NCI-H460 (cell line): ENCODE data around the gene TPCN2. TPM values are rescaled to one million over a fixed set of nuclear protein-coding genes. Genes with fewer than 3 reads are reported as not detected.

ENCODE experiments used
- DNase-seq: peaks from one replicate; pipeline ENCODE4 v3.0.0-alpha.2; 2016; ENCODE audit warnings: low read depth; ENCODE audit errors: extremely low read depth
- small RNA-seq, 2 experiments: library from RNA; depleted of rRNA; stranded (forward); fragments of <200 nt; gene quantifications; one replicate each; pipeline ENCODE3, GENCODE V24; 2014
- total RNA-seq: library from RNA; depleted of rRNA; stranded (reverse); fragments of >200 nt; shearing (Covaris generic); gene quantifications from 2 replicates; pipeline ENCODE4 v1.2.3, GENCODE V29; 2014; rRNA removed

Gene TPCN2
- total RNA-seq, 1 experiment from 2014 or later = 4.6 TPM

- no peak for DNase-seq
These were observed 130.2 kb downstream of the TPCN2 start for GRCh38 chr11:69178819-69179482.

- DNase-seq = no peak
These were observed 131.5 kb downstream of the TPCN2 start for GRCh38 chr11:69180226-69180625.

GRCh38 chr11:69180726-69181125 is 132.0 kb downstream of the TPCN2 start:
- DNase-seq = no peak

- no peak for DNase-seq
These were observed 134.9 kb downstream of the TPCN2 start for GRCh38 chr11:69183613-69184012.

Small RNA genes within 50 kb of the gene (small RNA-seq; reads per million reads assigned to genes)
- 0 to 0.18 reads per million in 2 experiments for gene MIR3164

Other genes with a start within 250 kb of the TPCN2 start
- gene CPT1A, start 207.0 kb upstream of the TPCN2 start, total RNA-seq = 19.3 and 19.7 TPM in 2 replicates
- gene MRPL21, start 145.1 kb upstream of the TPCN2 start, total RNA-seq = 106 and 115 TPM in 2 replicates
- gene IGHMBP2, start 145.0 kb upstream of the TPCN2 start, total RNA-seq = 7.0 and 8.3 TPM in 2 replicates
- not detected in 2 replicates for gene MRGPRD, start 67.9 kb upstream of the TPCN2 start, total RNA-seq
- gene MRGPRF, start 35.7 kb upstream of the TPCN2 start, total RNA-seq = 0.43 TPM in 1 of 2 replicates, not detected in the other
- gene SMIM38, start 107.0 kb downstream of the TPCN2 start, total RNA-seq = 0.05 TPM in 1 of 2 replicates, not detected in the other
- 0.64 and 0.72 TPM in 2 replicates for gene MYEOV, start 245.2 kb downstream of the TPCN2 start, total RNA-seq